GM21390 (cell line): ENCODE measurements around the gene HEATR5B.

Experiments
- ATAC-seq: cut with Tn5 transposase; IDR thresholded peaks from one replicate; pipeline ENCODE4 v1.9.1; 2021; ENCODE audit not compliant: unreplicated experiment

Gene HEATR5B

DNA sequence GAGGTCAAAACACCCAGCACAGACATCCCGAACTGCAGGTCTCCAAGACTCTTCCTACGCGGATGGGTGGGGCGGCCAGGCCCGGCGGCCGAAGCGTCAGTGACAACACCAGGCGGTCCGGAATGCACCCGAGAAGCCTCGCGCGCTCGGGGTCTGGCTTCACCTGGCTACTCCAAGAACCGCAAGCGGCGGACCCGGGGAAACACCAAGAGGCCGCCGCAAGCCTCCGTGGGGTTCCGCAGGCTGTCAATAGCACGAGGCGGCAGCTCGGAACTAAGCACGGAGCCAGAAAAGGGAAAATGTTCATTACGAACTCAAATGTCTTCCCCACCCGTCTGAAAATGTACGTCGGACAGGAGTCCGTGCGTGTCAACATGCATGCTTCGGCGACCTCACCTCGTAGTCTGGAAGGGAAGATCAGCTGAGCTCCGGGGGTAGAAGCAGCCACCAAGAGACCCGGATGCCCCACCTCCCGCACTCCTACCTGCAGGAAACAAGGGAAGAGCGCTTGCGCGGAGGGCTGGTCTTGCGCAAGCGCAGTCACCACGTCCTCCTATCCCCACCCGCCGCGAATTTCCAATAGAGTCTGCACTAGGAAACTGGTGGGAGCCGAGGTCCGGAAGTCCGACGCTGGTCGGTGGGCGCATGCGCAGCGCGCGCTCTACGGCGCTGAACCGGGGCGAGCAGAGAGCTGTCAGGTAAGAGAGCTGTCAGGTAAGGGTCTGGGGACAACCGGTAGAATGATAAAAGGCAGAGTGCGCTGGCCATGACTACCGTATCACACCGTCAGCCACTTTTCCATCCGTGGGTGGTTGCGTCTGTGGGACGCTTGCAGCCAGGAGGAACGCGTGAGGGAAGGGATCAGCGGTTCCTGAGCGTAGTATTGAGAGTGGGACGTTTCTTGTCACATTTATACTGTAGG lies at the start of gene HEATR5B, which contains the start of gene GPATCH11:
TSS of gene HEATR5B (minus strand) at position 500 of the 922 bp plus-strand sequence. CDS start 958 bp downstream, outside the sequence.
TSS of gene GPATCH11 (plus strand) at position 646 of the 922 bp plus-strand sequence. CDS start 3,864 bp downstream, outside the sequence.
- ATAC-seq = peak; percentile 81

DNA sequence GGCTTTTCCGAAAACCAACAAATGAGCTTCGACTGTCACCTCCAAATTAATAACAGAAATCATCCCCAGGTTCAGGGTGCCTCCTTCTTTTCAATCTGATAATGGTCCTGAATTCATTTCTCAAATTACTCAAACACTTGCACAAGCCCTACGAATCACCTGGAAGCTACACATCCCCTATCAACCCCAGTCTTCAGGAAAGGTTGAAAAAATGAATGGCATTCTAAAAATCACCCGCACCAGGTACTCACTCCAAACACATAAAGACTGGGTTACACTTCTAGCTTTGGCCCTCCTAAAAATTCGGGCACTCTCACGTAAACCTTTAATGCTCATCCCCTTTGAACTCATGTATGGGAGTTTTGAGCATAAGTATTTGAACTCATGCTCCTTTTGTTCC lies 48.7 kb upstream of the HEATR5B start:
- no peak for ATAC-seq

DNA sequence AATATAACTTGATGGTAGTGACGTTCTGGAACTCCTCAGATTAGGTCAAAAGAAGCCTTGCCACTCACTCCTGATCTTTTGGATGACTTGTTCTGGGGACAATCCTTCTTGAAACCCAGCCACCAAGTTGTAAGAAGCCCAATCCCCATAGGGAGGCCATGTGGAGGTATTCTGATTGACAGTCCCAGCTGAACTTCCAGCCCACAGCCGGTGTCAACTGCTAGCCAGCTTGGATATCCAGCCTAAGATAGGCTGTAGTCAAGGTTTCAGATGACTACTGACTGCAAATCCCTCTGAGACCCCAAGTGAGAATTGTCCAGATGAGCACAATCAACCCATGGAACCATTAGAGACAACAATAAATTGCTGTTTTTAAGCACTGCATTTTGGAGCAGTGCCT lies 41.2 kb upstream of the HEATR5B start:
- no peak for ATAC-seq

DNA sequence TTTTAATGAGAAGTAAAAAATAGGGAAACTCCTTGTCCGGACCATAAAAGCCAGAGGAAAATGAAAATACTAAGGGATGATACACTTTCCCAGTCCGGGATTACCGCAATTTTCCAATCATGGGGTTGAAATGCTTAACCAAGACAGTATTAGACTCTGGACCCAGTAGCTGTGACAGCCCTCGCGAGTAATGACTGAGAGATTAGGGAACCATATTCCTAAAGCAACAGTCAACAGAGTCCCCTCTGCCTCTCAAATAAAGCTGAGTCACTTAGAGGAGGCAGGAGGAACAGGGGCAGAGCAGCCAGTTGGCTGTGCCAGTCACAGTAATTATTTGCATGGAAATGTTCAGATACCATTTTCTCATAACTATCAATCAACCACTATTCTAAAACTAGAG lies 35.0 kb upstream of the HEATR5B start:
- no peak for ATAC-seq

DNA sequence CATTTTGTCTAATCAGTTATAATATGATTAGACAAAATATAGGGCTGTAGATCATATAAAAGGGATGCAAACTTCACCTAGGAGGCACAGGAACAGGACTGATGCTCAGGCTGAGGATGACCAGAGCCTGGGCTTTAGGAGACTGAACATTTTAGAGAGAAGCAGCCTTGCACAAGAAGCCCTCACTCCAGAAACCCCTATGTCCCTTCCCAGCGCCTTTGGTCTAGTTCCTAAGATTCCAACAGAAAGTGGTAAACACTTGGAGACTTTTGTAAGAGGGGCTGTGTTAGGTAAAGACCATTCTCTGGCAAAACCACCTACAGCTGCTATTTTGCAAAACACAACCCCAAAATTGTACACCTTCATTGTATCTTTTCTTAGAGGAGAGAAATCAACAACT lies 33.4 kb upstream of the HEATR5B start:
- no peak for ATAC-seq

DNA sequence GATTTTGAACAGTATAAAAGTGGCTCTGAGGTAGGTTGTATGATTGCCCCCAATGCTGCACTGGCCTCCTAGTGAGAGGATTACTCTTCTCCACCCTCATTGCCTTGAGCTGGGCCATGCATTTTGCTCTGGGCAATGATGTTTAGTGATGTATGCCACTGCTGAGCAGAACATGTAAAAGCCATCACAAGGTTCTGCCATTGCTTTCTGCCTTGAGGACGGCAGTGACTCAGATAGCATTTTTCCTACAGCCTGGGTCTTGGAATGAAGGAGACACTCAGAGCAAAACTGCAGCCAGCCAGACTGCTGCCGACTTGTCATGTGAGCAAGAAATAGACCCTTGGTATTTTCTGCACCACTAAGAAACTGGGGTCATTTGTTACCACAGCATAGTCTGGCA lies 27.8 kb upstream of the HEATR5B start:
- ATAC-seq = no peak

DNA sequence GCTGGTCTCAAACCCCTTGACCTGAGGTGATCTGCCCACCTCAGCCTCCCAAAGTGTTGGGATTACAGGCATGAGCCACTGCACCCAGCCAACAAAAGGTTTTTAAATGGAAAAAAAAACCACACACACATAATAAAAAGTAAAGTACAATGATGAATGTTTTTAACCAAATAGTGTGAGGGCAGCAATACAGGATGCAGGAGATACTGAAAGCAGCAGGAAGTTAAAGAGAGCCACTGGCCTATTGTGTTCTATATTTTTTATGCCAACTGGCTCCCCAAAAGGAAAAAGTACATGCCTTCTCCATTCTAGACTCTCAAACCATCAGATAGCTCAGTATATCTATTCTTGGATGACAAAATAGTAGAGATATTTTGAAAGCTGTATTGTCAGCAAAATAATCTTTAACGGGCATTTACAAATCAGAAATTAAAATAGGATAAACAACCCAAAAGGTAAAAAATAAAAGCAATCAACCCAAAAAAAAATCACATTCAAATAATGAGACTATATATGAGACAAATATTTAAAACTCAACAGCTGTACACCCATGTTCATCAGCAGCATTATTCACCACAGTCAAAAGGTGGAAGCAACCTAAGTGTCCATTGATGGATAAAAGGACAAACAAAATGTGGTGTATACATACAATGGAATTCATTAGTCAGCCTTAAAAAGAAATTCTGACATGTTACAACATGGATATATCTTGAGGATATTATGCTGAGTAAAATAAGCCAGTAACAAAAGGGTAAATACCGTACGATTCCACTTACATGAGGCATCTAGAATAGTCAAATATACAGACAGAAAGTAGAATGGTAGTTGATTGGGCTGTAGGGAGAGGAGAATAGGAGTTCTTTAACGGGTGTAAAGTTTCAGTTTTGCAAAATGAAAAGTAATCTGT lies 26.4 kb upstream of the HEATR5B start:
- no peak for ATAC-seq

DNA sequence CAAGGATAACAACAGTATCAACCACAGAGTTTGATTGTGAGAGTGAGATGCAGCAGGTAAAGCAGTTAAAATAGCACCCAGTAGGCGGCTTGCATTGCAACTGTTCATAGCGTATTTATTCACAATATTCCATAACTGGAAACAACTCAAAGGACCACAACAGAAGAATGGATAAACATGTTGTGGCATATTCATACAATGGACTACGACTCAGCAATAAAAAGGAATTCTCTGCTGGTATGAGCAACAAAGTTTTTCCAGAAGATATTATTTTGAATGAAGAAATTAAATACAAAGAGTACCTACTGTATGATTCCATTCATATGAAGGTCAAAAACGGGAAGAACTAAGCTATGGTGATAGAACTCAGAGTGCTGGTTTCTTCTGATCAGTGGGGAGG lies 25.4 kb upstream of the HEATR5B start:
- ATAC-seq = no peak

DNA sequence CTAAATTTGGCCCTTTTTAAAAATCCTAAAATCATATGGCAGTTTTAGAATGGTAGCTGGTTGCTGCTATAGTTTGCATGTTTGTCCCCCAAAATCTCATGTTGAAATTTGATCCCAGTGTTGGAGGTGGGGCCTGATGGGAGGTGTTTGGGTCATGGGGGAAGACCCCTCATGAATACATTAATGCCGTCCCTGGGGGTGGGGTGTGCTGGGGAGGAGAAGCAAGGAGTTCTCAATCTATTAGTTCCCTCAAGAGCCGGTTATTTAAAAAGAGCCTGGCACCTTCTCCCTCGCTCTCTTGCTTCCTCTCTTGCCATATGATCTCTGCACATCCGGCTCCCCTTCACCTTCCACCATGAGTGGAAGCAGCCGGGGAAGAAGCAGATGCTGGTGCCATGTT lies 21.0 kb upstream of the HEATR5B start:
- ATAC-seq = no peak

DNA sequence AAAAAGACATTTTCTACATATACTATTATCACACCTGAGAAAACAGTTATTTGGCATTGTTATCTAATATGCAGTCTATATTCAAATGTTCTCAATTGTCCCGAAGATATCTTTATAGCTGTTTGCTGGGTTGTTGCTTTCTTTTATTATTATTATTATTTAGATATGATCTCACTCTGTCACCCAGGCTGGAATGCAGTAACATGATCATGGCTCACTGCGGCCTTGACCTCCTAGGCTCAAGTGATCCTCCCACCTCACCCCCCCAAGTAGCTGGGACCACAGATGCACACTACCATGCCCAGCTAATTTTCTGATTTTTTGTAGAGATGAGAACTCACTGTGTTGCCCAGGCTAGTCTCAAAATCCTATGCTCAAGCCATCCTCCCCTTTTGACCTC lies 20.0 kb upstream of the HEATR5B start:
- no peak for ATAC-seq

DNA sequence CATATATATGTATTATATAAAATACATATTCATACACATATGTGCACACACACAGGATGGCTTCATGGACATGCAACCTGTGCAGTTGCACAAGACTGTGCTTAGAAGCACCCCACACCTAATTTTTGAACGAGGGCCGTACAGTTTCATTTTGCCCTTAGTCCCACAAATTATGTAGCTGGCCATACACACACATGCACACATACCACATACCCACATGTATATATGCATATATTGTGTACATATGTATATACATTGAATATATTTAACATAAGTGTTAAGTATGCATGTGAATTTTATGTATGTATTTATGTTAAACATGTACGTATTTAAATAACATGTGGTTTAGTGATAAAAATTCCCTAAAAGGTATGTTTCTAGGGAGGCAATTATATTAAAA lies 18.4 kb upstream of the HEATR5B start:
- no peak for ATAC-seq

DNA sequence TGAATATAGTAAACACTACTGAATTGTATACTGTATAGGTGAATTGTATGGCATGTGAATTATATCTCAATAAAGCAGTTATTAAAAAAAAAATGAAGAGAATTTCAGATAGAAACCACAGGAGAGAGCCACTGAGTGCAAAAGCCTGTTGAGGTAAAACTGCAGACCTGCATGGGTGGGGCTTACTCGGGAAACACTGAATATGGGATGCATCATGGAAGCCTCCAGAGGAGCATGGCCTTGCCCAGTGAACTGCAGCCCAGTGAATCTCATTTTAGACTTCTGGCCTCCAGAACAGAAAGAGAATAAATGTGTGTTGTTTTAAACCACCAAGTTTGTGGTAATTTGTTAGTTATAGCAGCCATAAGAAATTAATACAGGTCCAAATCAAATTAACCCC lies 15.9 kb upstream of the HEATR5B start:
- no peak for ATAC-seq

DNA sequence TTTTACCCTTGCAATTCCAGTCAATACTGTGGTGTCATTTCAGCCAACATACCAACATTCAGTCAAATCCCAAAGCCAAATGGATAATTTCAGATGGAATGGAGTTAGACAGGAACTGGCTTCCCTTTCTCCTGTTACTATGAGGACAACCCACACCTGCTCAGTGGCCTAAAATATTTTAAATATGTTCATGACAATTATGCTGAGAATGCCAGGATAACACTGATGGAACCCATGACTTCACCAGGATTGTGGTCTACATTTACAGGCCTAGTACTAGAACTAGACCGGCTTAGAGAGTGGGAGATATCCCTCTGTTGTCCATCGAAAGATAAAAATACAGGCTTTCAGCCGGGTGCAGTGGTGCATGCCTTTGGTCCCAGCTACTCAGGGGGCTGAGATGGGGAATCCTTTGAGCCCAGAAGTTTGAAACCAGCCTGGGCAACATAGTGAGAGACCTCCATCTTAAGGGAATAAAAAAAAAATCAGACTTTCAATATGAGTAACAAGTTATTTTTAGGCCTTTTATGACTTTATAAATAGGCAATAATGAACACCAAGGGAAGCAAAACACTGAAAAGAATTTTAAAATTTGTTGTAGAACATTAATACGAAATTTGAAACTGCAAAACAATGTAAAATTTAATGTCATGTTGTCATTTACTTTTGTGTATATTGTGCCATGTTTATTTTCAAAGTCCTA lies 14.4 kb upstream of the HEATR5B start:
- ATAC-seq = no peak

DNA sequence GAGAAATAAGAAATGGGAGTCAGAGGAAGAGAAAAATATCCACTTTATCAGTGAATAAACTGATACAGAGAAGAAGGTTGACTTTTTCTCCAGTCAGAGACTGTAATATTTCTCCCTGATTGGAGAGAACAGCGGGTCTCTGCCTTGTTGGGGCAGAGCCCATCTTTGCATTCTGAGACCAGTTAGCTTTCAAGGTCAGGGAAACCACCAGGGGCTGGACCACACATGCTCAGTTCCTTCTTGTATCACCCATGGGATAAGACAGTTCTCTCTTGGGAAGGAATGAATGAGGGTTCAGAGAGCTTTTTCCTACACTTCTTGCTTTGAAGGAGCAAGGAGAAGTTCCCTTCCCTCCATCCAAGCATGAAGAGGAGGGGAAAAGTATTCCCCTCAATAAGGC lies 12.4 kb upstream of the HEATR5B start:
- ATAC-seq = no peak

DNA sequence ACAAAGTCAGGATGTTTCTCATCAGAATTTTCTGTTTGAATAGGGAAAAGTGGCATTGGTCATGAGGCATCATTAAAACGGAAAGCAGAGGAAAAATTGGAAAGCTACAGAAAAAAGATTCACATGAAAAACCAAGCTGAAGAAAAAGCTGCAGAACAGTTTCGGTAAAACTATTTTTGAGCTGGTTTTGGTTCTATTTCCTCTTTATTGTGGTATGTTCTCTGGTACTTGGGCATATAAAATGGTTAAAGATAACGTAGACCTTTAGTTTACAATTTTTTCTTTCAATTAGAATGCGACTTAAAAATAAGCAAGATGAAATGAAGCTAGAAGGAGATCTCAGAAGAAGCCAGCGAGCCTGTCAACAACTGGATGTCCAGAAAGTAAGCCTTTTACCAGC lies 7.7 kb upstream of the HEATR5B start:
- ATAC-seq = peak; percentile 45

DNA sequence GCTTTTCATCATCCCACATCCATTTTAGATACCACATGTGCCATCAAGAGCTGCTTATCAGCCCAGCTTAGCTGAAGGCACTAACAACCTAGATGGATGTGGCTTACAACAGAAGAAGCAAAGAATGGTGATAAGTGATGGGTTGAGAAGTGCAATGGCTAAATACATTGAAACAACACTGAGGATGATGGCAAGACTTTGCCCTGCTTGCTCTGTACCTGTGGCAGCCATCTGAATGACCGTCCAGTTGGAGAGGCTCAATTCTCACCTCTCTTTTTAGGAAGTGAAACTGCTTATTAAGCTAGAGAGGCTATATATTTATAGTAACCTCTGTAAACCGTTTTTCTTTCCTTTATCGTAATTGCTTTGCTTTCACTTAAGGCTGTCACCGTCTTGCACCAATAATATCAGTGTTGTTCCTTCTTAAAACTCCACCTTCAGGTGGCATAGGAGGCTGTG lies 5.9 kb upstream of the HEATR5B start:
- peak; percentile 79 for ATAC-seq

DNA sequence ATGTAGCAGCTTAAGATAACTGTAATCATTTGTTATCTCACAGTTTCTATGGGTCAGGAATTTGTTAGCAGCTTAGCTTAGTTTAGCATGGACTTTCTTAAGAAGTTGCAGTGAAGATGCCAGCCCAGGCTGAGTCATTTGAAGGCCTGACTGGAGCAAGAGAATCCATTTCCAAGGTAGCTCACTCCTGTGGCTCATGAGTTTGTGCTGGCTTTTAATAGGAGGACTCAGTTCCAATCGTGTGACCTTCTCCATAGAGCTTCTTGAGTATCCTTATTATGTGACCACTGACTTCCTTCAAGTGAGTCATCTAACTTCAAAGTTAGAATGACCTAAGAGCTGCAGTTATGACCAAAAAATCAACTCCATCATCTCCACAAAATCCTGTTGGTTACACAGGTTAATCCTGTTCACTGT lies 1.6 kb upstream of the HEATR5B start:
- ATAC-seq = no peak

DNA sequence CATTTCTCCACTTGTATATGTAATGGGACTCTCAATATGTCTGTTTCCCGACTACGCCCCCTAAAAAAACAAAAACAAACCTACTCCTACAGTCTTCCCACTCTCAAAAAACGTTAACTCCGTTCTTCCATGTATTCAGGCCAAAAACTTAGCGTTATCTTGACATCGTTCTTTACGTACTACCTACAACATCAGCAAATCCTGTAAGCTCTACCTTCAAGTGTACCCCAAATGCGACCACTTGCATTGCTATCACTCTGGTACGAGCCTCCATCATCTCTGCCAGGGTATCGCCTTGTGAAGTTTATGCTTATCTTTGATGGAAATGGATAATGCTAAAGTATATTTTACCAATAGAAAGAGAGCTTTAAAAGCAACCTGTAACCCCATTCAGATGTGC lies 625 bp upstream of the HEATR5B start:
- no peak for ATAC-seq

DNA sequence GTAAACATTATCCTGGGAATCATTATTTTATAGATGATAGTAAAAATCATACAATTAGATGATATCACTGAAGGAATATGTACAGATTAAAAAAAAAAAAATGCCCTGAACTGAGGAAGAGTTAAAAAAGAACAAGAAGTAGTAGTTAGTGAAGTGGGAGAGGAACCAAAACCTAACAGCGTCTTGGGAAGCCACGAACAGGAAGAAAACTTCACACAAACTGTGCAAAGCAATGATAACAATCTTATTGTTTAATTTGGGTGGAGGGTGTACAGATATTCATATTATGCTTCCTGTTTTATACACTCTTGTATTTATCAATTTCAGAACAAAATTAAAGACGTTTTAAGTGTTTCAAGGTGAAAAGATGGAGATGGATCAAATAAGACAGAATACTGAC lies 3.5 kb downstream of the HEATR5B start:
- ATAC-seq = no peak

DNA sequence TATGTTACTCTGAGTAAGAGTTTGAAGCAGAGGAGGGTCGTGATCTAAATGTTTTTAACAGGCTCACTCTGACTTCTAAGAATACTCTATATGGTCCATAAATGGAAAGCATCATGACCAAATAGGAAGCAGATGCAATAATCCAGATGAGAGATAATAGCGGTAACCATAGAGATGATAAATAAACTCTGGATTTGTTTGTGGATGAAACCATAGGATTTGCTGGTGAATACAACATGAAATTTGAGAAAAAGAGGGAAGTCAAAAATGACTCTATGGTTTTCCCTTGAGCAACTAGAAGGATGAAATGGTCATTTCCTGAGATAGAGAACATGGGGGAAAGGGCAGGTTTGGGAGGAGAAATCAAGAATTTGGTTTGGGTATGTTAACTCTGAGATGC lies 3.9 kb downstream of the HEATR5B start:
- no peak for ATAC-seq

DNA sequence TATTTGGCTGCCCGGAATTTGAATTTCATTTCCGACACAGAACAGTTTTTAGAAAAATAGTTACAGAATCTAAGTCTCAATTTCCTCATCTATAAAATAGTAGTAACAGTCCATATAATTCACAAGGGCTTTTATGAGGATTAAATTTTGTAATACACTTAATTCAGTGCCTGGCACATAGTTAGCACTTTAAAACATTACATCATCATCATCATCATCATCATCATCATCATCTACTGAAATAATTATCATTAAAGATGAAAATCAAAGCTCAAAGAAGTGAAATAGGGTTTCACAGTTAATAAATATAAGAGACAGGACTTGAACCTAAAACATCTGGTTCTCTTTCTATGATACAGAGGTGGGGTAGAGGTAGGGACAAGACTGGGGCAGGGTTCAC lies 13.2 kb downstream of the HEATR5B start:
- ATAC-seq = no peak
